Left colon (tissue), 2 donors: ENCODE results near the gene PHACTR1. TPM values are rescaled to one million over a fixed set of nuclear protein-coding genes. Genes with fewer than 3 reads are reported as not detected.
"Not testable (repeated sequence)": the region's sequence is repeated elsewhere in the genome, so short reads cannot be mapped to it uniquely, and the experiment has no call there.

Experiments used
- ATAC-seq: fragments of 200-7000 bp; cut with Tn5 transposase; one replicate; pipeline ENCODE4 v1.9.1; 2020; ENCODE audit warnings: mild to moderate bottlenecking, moderate library complexity
- DNase-seq, 2 donors: peaks; one replicate each; pipeline ENCODE4 v3.0.0-alpha.2; 2020
- intact Hi-C, 2 donors: fragments of 100-400 bp; cut with DNase I in 1 of 2; cut with micrococcal nuclease in 1 of 2; formaldehyde crosslinking; loops; one replicate each; pipeline versions ENCODE4 v1.11.2 to v1.14.0; 2022; cut with DNase I, micrococcal nuclease
- total RNA-seq, 2 donors: library from RNA; stranded (reverse); fragmentation: NEBNext Ultra II Directional; extraction: Animal tissue kit (Norgen Biotek cat#: 25700); gene quantifications; one replicate each; pipeline ENCODE4 v1.2.1, GENCODE V29; 2021
- donor health status: DM: no; HTN: no; CAD: no.
- donor health status: DM: yes; HTN: yes; CAD: no.

Gene PHACTR1
- total RNA-seq, 2 donors from 2014 or later, result 1.5 to 3.7 TPM

DNA sequence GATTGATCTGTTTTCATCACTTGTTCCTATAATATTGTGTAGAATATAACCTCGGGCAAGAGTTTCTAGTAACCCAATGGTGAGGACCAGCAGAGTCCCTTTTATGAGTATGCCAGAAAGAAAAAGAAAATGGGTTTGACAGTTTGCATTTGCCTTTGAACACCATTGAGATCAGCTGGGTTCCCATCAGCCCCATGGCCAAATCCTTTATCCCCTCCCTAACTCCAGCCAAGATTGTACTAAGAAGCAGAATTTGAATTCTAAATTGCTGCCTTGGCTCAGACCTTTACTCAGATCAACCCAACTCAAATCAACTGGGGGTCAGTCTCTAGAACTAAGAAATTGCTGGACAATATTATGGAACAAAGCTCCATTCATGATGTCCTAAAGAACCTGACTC is 424.4 kb downstream of the PHACTR1 start:
- DNase-seq (no peak), ATAC-seq (no peak)
- intact Hi-C loops, result no loop called here

DNA sequence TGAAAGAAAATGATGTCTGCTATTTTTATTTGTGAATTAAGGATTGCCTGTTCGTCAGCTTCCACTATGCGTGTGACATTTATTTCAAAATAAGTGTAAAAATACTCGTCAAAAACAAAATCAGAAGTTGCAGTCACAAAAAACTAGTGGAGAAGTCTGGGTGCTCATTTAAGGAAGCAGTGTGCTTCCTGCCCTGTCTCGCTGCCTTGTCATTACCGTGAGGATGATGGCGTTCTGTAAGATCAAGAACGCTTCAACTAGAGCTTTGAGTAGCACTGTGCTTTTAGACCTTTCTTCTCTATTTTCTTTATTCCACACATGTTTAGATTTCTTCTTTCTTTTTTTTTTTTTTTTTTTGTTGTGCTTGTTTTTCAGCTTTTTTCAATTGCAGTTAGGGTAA is 424.8 kb downstream of the PHACTR1 start:
- intact Hi-C loops, result no loop called here
- no peak for DNase-seq
- no peak for ATAC-seq

DNA sequence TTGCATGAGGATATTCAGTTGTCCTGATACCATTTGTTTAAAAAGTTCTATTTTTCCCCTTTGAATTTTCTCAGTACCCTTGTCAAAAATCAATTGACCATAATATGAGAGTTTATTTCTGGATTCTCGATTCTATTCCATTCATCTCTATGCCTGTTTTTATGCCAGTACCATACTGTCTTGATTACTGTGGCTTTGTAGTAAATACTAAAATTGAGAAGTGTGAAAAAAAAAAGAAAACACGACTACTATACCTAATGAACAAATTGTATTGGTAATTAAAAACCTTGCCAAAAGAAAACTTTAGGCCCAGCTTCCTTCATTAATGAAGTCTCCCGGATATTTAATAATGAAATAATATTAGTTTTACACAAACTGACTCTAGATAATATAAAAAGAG is 426.0 kb downstream of the PHACTR1 start:
- DNase-seq (no peak), ATAC-seq (no peak)
- intact Hi-C loops, result no loop called here

DNA sequence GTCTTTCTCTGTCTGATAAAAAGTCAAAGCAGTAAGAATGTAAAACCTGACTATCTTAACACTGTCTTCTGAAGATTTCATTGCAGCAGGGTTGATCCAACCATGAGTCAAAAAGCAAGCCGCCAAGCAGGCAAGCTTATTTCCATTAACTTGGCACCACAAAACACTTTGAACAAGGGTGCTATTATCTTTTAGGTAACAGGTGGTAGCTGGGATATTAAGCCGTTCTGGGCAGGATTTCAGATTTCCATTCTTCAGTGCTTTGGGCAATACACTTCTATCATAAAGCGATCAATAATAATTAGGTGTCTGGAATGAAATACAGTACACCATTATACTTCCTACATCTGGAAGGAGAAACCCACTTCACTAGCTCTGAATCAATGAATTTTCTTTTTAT is 429.9 kb downstream of the PHACTR1 start:
- ATAC-seq (no peak), DNase-seq (no peak)
- intact Hi-C loops, result no loop called here

DNA sequence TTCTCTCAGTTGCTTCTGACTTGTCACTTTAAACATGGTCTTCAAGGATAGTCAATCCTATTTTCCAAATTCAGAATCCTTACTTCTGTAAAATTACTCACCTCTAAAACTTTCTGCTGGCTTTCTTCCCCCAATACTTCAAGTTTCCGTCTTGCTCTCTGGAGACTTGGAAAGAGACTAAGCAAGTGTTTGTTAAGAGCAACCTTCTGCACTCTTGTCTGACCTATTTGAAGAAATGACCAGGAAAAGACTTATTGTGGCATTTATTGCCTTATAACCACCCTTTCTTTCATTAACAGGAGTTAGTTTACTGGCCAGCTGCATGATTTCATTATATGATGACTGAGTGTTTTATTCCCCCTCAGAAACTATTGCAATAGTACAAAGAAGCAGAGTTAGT is 430.8 kb downstream of the PHACTR1 start:
- DNase-seq (no peak), ATAC-seq (no peak)
- intact Hi-C loops, result no loop called here

DNA sequence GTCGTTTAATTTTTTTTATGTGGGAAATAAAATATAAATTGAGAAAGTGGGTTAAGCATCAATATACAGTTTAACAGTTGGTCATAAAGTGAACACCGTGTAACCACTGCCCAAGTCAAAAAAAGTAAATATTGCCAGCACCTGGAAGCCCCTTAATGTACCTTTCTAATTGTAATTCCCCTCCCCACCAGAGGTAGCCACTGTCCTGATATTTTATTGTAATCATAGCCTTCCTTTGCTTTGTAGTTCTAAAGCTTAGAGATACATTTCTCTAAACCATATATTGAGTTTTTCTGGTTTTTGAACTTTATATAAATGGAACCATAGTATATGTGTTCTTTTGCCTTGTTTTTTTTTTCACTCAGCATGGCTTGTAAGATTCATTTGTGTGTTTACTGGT is 431.2 kb downstream of the PHACTR1 start:
- DNase-seq (no peak), ATAC-seq (no peak)
- intact Hi-C loops, result no loop called here

DNA sequence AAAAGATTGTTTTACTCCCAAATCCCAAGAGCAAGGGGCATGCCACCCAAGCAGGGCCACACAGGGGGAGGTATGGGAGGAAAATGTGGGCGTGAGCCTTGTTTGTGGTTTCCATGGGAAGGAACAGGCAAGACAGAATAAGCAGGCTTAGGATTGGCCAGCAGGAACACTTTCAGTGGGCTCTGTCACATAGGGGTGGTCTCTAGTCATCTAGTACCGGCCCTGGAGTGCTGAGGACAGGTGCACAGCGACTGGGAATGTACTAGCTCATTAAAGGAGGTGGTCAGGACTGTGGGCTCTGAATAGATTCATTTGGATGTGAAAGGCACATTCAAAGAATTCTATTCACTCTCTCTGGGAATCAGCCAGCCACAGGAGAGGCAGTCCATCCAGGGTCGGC is 436.2 kb downstream of the PHACTR1 start:
- no peak for ATAC-seq
- intact Hi-C loops, result no loop called here
- no peak for DNase-seq

DNA sequence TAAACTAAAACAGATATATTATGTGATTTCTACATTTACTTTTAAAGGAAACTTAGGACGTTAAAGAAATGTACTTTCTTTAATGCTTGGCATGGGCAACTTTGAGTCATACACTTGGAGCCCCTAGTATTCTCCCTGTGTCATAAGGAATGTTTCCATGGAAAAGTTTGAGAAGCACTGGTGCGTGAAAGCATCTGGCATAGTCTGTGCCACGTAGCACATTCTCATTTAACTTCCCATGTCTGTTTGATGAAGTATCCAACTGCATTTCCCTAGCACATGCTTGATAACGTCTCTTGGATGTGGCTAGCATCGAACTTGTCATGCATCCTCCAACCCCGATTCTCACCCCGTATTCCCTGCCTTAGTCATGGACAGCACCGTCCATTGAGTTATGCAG is 439.8 kb downstream of the PHACTR1 start:
- ATAC-seq (no peak), DNase-seq (no peak)
- intact Hi-C loops, result no loop called here

DNA sequence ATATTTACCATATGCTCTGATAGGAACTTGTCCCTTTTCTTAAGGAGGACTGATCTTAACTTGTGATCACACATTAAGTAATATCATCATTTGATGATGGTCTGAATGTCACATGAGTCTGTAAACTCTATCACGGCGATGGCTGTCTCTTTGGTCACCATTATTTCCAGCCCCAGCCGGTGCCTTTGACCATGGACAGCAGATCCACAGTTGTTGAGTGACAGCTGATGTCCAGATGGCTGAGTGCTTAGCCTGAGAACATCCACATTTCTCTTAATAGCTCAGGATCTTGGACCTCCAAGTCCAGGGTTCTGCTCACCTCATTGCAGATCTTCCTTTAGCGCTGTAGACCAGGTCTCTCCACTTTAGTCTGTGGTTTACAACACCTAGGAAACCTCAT is 440.7 kb downstream of the PHACTR1 start:
- no peak for DNase-seq
- no peak for ATAC-seq
- intact Hi-C loops, result no loop called here

DNA sequence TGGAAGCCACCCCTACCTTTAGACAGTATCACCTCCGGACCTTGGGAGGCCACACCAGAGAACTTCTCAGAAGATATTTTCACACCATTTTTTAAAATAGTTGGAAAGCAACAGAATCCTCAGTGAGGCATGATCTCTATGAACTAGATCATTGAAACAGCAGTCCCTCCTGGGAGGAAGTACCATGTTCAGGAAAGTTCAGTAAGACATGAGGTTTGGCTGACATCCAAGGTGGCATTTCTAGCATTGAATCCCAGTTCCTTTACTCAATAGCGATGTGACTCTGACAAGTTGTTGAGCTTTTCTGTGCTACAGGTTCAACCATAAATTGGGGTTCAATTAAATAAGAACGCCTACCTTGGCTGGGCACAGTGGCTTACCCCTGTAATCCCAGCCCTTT is 442.7 kb downstream of the PHACTR1 start:
- ATAC-seq (no peak), DNase-seq (no peak)
- intact Hi-C loops, result no loop called here

DNA sequence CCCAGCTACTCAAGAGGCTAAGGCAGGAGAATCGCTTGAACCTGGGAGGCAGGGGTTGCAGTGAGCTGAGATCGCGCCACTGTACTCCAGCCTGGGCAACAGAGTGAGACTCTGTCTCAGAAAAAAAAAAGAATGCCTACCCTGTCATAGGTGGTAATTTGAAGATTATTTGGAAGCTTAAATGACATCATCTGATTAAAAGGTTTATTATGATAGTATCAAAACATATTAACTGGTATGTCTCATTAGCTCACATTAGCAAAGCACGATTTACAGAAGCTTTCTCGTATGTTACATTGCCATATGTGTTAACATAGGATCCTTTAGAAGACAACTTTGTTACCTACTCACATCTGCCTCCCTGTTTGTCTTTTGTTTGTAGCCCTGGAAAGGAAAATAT is 443.3 kb downstream of the PHACTR1 start:
- DNase-seq, ATAC-seq, intact Hi-C loops: not testable (repeated sequence)

DNA sequence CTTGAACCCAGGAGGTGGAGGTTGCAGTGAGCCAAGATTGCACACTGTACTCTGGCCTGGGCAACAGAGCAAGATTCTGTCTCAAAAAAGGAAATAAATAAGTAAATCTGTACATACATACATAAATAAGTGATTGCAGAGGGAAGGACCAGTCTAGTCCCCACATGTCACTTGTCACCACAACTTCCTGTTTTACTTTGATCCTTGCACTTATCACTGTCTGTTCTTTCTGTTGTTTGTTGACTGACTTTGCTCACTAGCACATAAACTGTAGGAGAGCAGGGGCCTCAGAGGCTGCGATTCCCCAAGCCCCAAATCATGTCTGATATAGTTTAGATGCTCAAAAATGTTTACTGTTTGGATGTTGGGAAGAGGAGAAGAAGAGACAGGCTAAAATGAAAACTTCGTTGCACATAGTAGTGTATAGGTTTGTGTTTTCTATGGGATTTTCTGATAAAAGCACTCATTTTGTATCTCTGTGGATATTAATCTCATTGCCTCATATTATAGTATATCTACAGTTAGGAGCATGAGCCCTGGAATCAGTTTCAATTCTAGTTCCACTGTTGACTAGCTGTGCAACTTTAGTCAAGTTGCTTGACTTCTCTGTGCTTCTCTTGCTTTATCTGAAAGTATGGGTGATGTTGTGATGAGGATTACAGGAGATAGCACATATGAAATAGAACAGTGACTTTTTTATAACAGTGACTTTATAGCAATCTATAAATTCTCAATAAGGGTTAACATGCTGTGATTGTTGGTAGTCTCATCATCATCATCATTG is 446.8 kb downstream of the PHACTR1 start:
- intact Hi-C loops, result no loop called here
- no peak for ATAC-seq

DNA sequence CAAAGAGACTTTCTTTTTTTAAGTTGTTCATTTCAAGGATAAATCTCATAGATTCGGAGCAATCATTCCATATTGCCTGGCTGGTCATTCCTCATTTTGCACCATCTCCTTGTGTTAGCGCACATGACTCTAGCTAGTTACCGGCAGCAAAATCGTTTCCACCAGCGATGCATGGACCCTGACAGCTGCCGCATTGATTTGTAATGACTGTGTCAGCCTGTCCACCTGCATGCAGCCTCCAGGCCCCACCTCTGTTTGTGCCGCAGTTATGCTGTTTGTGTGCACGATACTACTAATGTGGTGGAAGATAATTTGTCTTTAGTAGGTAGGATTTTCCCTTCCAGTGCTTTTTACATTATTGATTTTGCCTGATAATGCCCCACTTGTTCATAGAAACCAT is 447.7 kb downstream of the PHACTR1 start:
- ATAC-seq (no peak), DNase-seq (no peak)
- intact Hi-C loops, result no loop called here

More for the DNA sequence above, 446.8 kb downstream of the PHACTR1 start:
- DNase-seq, result no peak

DNA sequence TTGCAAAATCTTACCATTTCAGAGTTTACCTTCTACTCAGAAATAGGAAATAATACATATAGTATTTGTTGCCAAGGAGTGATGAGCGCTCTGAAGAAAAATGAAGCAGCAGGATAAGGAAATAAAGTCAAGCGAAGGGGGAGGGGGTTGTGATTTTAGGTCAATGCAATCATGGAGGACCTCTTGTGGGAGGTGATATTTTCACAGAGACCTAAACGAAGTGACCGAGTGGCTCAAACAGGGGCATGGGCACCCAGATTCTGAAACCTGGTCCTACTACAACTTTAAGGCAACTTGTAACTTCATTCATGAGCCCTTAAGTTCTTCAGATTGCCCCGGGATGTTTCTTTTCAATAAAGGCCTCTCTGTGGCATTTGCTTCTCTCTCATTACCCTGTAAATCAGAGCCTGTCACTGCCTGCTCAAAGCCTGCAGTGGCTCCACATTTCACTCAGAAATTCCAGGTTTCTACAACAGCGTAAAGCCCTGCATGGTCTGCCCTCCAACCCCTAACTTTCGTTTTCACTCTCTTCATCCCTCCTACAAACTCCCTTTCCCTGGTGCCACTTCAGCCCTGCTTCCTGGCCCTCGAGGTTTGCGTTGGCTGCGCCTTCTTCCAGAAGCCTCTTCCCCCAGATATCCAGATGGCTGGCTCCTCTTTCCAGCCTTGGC is 449.1 kb downstream of the PHACTR1 start:
- ATAC-seq (no peak), DNase-seq (no peak)
- intact Hi-C loops, result no loop called here

DNA sequence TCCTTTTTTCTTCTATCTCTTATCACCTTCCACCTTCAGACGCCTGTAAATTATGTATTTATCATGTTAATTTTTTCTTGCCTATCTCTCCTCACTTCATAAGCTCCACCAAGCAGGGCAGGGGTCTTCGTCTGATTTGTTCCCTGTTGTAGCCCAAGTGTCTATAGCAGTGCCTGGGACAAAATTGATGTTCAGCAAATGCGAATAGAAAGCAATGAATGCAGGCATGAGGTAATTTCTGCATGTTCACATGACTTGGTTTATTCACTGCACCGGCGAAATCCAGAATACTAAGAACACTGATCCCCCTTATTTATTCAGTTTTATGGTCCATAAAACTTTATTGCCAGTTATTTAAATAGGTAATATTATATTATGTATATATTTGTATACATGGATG is 449.7 kb downstream of the PHACTR1 start:
- intact Hi-C loops, result no loop called here
- ATAC-seq (no peak), DNase-seq (no peak)

DNA sequence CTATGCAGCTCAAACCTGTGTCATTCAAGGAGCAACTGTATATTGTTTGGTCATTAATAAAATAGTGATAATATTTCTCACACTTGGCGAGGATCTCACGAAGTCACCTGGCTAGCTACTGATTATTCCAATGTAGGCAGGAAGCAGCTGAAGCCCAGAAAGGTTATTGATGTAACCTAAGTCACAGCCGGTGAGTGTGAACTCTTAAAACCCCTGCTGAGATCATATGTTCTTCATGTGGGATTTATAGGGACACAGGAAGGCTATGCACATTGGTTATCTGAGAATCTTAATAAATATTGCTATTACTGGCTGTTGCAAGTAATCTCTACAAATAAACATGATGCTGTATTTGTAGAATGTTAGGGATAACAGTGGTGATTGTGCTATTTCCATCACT is 450.3 kb downstream of the PHACTR1 start:
- ATAC-seq (no peak), DNase-seq (no peak)
- intact Hi-C loops, result no loop called here

DNA sequence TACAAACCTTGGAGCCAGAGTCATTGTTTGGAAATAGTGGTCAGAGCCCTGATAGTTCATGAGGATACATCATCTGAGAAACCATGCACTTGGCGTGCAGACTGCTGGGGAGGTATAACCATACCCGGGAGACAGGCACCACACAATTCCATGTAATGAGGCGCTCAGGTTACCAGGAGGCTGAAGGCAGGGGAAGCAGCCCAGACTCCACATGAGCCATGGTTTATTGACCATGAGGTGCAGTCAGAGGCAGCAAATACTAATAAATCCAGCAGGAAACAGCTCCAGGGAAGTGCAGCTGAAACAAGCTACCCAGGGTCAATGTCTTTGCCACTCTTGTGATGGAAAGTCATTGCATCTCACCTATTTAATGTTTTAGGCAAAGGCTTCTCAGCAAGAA is 455.7 kb downstream of the PHACTR1 start:
- intact Hi-C loops, result no loop called here
- DNase-seq (no peak), ATAC-seq (no peak)

DNA sequence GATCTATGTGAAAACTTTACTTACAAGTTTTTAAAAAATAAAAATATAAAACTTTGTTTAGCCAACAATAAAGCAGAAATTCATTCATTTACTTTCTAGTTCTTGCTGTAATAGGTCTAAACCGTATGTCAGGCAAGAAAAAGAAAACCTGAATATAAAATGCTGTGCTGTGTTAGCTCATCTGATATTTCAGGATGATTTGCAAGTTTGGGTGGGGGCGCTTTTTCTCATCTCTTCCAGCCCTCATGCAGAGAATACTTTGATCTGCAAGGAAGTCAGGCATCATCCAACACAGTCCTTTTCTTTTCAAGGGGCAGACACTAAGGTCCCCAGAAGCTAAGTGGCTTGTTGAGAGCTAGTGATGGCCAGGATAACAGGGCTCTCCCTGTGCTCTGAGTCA is 458.5 kb downstream of the PHACTR1 start:
- ATAC-seq (no peak), DNase-seq (no peak)
- intact Hi-C loops, result no loop called here

DNA sequence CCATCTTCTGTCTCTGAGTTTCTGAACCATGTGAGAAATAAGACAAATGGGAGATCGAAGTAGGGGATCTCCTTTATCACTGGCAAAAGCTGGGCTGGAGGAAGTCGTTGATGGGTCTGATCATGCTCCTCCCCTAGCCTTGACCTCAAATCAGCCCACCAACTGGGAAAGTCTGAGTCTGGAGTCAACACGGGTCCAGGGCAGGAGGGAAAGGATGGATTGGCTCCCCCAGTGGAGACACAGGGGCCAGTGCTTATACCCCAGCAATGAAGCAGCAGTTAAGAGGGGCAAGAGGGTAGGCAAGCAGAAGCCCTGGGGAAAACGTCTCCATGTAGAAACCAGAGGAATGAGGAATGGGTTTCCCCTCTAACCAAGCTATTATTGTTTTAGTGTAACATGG is 459.2 kb downstream of the PHACTR1 start:
- intact Hi-C loops, result no loop called here
- DNase-seq (no peak), ATAC-seq (no peak)

DNA sequence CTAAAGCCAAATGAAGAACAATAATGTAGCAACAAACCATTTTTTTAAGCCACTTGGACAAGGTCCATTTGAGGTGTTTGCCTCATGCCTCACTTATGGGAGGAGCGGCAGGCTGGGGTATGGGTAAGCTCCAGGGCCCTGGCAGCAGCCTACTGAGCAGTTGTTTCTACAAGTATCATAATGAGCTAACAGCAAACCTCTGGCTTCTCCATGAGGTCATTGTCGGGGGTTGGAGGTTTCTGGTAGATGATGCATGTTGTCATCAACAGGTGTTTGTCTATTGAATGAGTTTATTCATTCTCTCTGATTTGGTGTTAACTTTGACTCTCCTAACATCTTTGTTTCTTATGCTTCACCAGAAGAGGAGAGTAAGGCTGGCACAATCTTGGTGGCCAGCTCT is 461.1 kb downstream of the PHACTR1 start:
- intact Hi-C loops, result no loop called here
- ATAC-seq (no peak), DNase-seq (no peak)

DNA sequence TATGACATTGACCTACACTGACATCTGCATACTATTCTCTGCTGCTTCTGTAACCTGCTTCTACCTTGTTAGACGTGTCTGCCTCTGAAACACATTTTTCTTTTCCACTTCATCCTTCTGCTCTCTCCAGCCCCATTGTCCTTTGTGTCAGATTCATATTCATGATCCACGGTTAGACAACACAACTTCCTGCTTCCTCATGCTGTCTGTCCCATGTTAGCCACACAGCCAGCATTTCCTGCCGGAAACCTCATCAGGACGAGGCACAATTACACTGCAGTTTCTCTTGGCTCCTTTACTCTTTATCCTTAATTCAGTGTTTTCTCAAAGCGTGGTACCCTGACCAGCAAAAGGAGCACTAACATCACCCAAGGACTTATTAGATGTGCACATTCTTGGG is 461.5 kb downstream of the PHACTR1 start:
- intact Hi-C loops, result no loop called here
- DNase-seq (no peak), ATAC-seq (no peak)
